ENCODE results near the gene CPTP. TPM values are rescaled to one million over a fixed set of nuclear protein-coding genes. Genes with fewer than 3 reads are reported as not detected.

Gene CPTP
- total and polyA plus RNA-seq, 2 of the 13 experiments (the other 11 are each of a cell fraction or from before 2014, with no cell fraction given): 5.5 to 9.3 TPM

GRCh38 chr1:1361982-1362423 is 37.4 kb downstream of the CPTP start (continued):
- no peak for TF ChIP-seq CHD4 (IDR thresholded peaks at IDR 0.05; ENCODE audit: borderline replicate concordance, low read length)
- TF ChIP-seq, protein P1, sequence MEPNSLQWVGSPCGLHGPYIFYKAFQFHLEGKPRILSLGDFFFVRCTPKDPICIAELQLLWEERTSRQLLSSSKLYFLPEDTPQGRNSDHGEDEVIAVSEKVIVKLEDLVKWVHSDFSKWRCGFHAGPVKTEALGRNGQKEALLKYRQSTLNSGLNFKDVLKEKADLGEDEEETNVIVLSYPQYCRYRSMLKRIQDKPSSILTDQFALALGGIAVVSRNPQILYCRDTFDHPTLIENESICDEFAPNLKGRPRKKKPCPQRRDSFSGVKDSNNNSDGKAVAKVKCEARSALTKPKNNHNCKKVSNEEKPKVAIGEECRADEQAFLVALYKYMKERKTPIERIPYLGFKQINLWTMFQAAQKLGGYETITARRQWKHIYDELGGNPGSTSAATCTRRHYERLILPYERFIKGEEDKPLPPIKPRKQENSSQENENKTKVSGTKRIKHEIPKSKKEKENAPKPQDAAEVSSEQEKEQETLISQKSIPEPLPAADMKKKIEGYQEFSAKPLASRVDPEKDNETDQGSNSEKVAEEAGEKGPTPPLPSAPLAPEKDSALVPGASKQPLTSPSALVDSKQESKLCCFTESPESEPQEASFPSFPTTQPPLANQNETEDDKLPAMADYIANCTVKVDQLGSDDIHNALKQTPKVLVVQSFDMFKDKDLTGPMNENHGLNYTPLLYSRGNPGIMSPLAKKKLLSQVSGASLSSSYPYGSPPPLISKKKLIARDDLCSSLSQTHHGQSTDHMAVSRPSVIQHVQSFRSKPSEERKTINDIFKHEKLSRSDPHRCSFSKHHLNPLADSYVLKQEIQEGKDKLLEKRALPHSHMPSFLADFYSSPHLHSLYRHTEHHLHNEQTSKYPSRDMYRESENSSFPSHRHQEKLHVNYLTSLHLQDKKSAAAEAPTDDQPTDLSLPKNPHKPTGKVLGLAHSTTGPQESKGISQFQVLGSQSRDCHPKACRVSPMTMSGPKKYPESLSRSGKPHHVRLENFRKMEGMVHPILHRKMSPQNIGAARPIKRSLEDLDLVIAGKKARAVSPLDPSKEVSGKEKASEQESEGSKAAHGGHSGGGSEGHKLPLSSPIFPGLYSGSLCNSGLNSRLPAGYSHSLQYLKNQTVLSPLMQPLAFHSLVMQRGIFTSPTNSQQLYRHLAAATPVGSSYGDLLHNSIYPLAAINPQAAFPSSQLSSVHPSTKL (CRISPR knock-in tag; IDR thresholded peaks at IDR 0.05): no peak
- TF ChIP-seq IRF9 (CRISPR knock-in tag; IDR thresholded peaks at IDR 0.05; ENCODE audit: borderline replicate concordance): 0 out of 2 replicates have a peak, but pooled peaks have one; percentile 37
- no peak for TF ChIP-seq ELF4 (CRISPR knock-in tag; IDR thresholded peaks at IDR 0.05; ENCODE audit: borderline replicate concordance)
- TF ChIP-seq WIZ (CRISPR knock-in tag; IDR thresholded peaks at IDR 0.05): no peak
- no peak for TF ChIP-seq GTF2F1 (IDR thresholded peaks at IDR 0.05; ENCODE audit: low read length)
- TF ChIP-seq SRSF1 (optimal IDR thresholded peaks at IDR 0.05; ENCODE audit: low read depth, low read length): no peak
- TF ChIP-seq MTA1 (CRISPR knock-in tag; IDR thresholded peaks at IDR 0.05; ENCODE audit: borderline replicate concordance): no peak
- TF ChIP-seq NCOA2 (CRISPR knock-in tag; IDR thresholded peaks at IDR 0.05): no peak
- no peak for TF ChIP-seq GMEB1 (CRISPR knock-in tag; IDR thresholded peaks at IDR 0.05; ENCODE audit: borderline replicate concordance)
- 0 out of 2 replicates have a peak, but pooled peaks have one; percentile 23 for TF ChIP-seq ZNF441 (CRISPR knock-in tag; IDR thresholded peaks at IDR 0.05; ENCODE audit: borderline replicate concordance)
- TF ChIP-seq ZNF280D (CRISPR knock-in tag; IDR thresholded peaks at IDR 0.05): no peak
- no peak for TF ChIP-seq ZNF547 (CRISPR knock-in tag; IDR thresholded peaks at IDR 0.05)
- no peak for TF ChIP-seq TFDP1 (CRISPR knock-in tag; IDR thresholded peaks at IDR 0.05; ENCODE audit: borderline replicate concordance)
- TF ChIP-seq ATF5 (CRISPR knock-in tag; IDR thresholded peaks at IDR 0.05; ENCODE audit: low read depth): no peak
- TF ChIP-seq ZNF446 (CRISPR knock-in tag; IDR thresholded peaks at IDR 0.05): no peak
- TF ChIP-seq ATF7-NPFF (CRISPR knock-in tag; IDR thresholded peaks at IDR 0.05; ENCODE audit: low read depth): 0 out of 2 replicates have a peak, but pooled peaks have one; percentile 30
- no peak for TF ChIP-seq ZNF816 (CRISPR knock-in tag; IDR thresholded peaks at IDR 0.05; ENCODE audit: borderline replicate concordance)
